Stimulated activated CD4-positive, alpha-beta T cell treated with anti-CD3 and anti-CD28 coated beads, Interleukin-4, amount 100 ng/mL, for 24 hours (primary cell): ENCODE data around the gene SCRN1.

Experiments used
- DNase-seq: peaks from one replicate; pipeline ENCODE4 v3.0.0-alpha.2; 2020

SCRN1 gene, protein sequence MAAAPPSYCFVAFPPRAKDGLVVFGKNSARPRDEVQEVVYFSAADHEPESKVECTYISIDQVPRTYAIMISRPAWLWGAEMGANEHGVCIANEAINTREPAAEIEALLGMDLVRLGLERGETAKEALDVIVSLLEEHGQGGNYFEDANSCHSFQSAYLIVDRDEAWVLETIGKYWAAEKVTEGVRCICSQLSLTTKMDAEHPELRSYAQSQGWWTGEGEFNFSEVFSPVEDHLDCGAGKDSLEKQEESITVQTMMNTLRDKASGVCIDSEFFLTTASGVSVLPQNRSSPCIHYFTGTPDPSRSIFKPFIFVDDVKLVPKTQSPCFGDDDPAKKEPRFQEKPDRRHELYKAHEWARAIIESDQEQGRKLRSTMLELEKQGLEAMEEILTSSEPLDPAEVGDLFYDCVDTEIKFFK

DNA sequence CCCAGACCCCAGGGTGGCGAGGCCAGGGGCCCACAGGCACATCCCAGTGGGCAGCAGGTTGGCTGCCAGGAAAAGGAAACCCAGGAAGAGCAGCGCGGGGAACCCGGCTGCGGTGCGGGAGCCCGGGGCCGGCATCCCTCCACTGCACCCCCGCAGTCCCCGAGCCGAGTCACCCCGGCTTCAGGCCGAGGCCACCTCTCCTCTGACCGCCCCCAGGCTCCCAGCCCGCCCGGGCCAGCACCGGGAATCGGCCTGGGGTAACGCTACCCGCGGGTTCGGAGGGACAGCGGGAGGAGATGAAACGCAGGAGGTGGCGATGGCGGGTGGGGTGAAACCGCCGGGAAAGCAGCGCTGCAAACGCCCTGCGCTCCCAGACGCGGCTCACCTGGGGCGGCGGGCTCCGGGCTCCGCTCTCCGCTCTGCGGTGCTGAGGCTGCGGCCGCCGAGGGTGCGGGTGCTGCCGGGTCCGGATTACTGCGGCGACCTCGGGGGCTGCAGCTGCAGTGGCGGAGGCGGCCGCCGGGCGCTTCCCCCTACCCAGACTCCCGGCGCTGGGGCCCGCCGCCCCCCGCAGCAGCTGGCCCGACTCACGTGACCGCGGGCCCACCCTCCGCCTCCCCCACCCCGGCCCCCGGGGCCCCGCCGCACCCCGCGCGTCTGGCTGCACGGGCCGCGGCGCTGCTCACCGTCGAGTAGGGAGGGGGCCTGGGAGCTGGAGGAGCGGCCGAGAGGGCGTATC, at the start of gene SCRN1:
Gene SCRN1, minus strand, starts transcription at position 545 of the 739 bp plus-strand sequence. CDS start 20,734 bp downstream, outside the sequence.
- peak; percentile 4 for DNase-seq

DNA sequence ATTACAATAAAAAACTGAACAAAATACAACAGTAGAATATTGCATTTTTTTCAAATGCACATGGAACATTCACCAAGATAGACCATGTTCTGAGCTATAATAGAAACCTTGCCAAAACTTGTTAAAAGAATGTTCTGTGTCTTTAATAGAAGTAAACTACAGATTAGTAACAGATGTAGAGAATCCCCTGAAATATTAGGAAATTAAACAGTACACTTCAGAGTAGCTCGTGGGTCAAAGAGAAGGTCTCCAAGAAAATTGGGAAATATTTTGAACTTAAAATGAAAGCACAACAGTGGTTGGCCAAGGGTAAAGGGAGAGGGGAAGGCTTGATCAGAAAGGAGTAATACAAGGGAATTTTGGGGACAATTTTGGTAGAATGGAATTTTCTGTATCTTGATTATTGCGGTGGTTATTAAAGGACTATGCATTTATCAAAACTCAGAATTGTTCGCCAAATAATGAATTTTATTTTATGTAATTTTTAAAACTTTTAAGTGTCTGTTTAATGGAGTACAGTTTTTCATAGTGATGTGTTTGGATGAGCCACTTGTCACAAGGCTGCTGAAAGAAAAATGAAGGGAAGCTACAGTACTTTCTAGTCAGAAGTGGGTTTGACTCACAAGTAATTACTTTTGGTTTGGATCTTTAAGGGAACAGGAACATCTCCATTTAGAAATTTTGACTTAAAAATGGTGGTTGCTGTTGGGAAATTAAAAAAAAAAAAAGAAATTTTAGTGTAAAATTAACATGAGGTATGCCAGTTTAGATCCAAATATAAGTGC, 48.8 kb upstream of the SCRN1 start:
- no peak for DNase-seq

DNA sequence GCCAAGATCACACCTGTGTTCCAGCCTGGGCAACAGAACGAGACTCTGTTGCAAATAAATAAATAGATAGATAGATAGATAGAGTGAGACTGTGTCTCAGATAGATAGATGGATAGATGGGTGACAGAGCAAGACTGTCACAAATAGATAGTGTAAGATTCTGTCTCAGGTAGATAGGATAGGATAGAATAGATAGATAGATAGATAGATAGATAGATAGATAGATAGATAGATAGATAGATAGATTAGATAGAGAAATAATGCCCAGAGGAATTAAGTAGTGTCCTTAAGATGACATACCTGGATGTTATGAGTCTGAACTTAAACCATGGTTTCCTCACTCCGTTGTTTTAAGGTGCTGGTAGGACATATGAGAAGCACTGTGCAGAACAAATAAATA, 46.6 kb upstream of the SCRN1 start:
- DNase-seq = no peak

DNA sequence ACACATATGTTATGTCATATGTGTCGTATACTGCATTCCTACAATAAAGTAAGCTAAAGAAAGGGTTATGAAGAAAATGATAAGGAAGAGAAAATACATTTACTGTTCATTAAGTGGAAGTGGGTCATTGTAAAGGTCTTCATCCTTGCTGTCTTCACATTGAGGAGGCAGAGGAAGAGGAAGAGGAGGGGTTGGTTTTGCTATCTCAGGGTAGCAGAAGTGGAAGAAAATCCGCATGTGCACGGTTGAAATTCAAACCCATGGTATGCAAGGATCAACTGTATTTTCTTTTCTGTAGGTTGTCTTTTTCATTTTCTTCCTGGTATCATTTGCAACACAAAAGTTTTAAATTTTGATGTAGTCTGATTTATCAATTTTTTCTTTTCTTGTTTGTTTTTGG, 44.9 kb upstream of the SCRN1 start:
- DNase-seq = no peak

DNA sequence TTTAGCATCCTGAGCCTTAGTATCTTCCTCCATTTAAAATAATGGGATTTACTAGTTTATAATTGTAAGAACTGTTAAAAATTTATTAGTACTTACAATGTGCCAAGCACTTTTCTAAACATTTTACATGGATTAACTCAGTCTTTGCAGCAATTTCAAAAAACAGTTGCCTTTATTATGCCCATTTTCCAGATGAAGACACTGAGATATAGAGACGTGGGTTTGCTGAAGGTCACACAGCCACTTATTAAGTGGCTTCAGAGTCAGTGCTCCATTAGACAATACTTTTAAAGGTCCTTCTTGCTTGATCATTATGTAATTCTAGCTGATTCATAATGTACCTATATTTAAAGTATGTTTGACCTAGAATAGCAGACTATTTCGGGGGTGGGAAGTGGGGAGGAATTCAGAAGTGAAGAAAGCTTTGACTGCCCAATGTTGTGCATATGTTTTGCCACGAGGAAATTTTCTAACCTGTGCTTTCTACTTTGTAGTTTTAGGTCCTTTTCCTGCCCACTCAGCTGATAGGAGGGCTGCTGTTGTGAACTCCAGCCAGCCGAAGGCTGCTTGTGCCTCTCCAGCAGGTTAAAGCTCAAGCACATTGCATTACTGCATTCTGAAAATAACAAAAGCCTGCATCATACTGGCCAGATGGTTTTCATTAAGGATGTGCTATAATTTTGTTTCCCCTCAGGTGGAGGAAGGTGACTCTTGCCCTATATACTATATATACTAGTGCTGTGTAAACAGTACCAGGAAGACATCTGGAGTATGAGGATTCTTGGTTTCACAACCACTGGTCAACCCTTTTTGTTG, 42.9 kb upstream of the SCRN1 start:
- no peak for DNase-seq

DNA sequence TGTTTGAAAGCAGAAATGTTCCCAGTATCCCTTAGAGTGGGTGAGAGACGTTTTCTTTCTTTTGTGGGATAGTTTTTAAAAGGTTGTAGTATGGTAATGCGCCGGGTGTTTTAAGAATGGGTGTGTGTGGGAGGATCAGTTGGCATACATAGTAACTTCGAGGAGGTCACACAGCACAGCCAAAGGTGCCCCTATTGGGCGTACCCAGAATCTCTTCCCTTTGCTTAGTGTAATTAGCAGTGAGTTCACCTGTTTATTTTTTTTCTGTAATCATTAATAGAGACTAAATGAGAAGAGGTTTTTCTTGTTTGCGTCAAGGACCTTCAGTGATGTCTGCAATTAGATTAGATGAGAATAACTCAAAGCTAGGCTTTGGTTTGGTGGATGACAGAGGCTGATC, 40.1 kb upstream of the SCRN1 start:
- peak; percentile 15 for DNase-seq

DNA sequence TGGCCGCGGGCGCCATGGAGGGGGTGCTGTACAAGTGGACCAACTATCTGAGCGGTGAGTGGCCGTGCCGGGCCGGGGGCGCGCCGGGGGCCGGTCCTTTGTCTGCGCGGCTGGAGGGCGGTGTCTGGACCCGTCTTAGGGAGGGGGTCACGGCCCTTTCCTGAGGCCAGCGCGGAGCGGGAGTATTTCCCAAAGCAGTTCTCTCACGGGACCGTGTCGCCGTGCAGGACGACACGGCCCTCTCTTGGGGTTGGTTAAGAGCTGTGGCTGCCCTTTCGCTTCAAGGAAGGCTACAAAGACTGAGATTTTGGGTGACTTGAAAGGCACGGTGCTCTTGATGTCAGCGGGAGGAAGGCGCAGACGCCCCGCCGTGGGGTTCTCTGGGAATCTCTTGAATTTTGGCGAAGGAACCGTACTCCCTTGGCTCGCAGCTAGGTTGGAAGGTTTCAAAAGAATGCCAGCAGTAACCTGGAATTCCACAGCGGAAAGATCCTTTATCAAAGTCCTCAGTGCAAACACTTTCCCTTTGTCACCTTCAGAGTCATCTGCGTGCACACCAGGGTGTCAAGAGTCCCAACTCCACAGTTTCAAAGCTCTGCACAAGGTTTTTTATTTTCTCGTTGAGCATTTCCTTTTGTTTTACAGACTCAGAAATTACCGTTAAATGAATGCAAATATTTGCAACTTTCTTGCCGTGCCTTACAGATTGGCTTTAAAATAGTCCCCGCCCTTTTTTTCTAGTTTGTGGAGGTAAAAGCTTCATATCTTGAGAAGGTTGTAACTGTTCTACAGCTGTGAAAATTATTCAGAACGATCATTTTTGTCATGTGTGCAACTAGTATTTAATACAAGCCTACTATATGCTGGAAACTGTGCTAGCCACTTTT, 39.4 kb upstream of the SCRN1 start:
- DNase-seq = peak; percentile 23

DNA sequence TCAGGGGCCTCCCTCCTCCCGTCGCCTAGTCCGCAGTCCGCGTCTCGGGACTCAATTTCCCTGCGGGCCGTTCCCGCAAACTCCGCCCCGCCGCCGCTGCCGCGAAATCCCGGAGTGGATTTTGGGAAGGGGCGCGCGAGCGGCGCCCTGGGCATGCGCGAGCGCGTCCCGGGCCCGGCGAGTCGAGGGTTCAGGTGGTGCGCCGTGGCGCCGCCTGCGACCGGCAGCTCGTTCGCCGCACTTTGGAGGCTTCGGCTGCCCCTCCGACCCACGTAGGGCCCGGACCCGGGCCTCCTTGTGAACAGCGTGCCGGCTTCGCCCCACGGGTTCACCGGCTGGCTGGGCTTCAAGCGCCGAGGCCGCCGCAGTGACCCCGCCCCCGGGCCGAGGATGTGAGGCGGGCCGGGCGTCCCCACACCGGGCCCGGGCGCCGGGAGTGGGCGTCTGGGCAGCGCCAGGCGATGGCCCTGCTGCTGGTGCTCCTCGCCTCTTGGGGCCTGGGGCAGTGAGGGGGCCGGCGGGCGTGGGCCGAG, 38.7 kb upstream of the SCRN1 start, which contains the start of gene PLEKHA8:
Gene PLEKHA8, plus strand, starts transcription at position 197 of the 533 bp plus-strand sequence. CDS start 351 bp downstream, outside the sequence.
- peak; percentile 88 for DNase-seq

DNA sequence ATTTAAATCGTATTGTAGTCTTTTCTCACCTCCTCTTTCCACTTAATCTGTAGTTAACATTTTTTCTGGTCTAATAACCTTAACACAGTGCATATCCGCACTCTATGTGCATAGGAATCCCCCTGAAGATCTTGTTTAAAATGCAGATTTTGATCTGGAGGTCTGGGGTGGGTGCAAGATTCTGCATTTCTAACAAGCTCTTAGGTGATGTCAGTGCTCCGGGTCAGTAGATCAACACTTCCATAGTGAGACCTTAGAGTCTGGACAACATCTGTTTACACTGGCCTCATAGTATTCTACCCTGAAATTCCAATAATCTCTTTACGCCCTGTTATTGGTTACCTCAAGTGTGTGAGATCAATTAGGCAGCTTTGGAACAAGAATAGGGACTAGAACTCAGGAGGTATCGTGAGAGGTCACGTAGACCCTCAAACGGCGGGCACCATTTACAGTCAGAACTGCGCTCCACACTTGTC, 38.2 kb upstream of the SCRN1 start:
- DNase-seq = no peak

DNA sequence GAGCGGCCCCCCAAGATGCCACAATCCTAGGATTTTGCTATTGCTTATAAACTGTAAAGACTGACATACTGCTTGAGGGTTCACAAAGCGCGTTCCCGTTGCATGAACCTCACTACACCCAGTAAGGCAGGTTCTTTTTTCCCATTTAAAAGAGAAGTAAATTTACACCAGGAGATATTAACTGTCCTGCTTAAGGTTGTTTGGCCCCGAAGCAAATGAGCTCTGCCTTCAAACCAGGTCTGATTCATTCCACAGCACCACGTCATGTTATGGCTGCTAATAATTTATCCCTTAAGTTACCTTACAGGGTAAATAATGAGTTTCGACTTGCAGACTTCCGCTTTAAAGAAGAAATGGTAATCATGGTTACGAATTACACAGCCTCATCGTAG, 37.5 kb upstream of the SCRN1 start:
- DNase-seq = peak; percentile 44

DNA sequence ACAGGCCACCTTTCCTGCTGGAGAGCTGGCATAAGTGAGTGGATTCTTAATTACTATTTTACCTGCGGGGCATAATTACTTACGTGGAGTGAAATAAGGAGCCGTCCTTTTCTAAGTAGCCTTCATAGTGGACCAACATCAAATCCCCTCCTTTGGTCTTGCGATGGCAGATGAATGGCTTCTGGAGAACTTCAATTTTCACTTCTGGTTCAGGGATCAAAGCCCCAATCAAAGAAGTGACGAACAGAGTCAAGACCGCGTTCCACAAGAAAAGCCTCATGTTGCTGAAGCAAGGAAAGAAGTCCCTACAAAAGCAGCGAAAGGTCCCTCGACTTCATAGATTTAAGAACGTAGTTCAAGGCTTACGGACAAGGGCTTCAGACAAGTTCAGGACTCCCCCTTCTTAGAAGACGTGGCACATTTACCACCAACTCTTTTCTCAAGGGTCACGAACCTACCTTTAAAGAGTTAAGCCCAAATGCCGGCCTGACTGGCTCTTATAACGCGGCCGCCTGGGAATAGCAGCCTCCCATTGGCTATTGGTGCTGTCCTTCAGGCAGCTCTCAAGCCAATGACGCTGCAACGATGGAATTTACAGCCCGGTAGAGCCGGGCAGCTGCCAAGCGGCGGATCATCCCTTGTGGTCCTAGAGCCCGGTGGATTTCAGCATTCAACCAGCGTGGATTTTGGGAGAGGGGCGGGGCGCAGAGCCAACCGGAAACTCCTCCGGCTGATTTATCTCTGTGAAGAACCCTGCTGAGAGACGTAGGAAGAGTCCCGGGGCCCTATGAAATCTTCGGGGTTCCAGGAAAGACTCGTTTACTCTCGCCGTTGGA, 36.8 kb upstream of the SCRN1 start, which contains the start of gene FKBP14:
Gene FKBP14, minus strand, starts transcription at position 474 of the 836 bp plus-strand sequence. Its CDS starts 194 bp downstream, at position 280.
- peak; percentile 95 for DNase-seq

DNA sequence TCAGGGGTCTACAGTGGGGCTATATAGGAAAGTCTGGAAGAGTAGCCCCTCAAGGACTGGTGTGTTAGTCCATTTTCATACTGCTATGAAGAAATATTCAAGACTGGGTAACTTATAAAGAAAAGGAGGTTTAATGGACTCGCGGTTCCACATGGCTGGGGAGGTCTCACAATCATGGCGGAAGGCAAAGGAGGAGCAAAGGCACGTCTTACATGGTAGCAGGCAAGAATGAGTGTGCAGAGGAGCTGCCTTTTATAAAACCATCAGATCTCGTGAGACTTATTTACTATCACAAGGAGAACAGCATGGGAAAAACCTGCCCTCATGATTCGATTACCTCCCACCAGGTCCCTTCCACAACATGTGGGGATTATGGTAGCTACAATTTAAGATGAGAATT, 33.9 kb upstream of the SCRN1 start:
- no peak for DNase-seq

DNA sequence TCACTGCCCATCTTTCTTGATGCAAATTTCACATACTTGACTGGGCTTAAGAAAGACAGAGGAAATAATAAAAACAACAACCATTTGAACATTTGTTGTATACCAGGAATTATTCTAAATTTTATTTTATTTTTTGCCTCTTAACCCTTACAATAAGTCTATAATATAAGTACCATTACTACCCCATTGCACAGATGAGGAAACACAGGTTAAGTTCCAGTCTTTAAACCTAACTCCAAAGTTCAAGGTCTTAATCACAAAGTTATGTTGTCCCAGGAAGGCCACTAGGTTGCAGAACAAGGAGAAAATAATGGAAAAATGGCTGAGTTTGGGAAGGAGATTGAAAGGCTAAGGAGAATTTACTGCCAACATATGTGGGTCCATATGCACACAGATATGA, 33.4 kb upstream of the SCRN1 start:
- DNase-seq = no peak

DNA sequence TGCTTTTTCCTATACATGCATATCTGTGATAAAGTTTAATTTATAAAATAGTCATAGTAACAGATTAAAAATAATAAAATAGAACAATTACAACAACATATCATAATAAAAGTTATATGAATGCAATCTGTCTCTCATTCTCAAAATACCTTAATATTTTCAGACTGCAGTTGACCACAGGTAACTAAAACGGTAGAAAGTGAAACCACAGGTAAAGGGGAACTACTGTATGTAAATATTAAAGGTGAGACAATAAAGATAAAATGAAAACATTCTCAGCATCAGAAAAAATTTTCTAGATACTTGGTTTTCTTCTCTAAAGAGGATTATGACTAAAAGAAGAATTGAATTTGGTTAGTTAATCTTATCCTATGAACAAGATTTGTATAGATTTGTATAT, 30.9 kb upstream of the SCRN1 start:
- DNase-seq = no peak

DNA sequence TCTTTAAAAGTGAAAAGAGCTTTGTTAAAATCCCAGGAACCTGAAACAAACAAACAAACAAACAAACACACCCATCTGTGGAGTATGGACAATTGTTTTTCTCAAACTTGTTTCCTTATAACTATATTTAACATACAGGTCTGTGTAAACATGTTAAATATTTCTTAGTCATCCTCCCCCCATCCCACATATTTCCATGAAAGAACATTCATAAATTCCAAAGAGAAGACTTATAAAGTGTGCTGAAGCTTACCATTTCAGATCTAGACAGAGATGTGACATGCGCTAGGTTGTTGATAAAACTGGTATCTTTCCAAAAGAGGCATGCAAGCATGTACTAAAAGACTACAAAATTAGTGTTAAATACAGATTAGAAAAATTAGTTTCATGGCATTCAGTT, 30.4 kb upstream of the SCRN1 start:
- no peak for DNase-seq

DNA sequence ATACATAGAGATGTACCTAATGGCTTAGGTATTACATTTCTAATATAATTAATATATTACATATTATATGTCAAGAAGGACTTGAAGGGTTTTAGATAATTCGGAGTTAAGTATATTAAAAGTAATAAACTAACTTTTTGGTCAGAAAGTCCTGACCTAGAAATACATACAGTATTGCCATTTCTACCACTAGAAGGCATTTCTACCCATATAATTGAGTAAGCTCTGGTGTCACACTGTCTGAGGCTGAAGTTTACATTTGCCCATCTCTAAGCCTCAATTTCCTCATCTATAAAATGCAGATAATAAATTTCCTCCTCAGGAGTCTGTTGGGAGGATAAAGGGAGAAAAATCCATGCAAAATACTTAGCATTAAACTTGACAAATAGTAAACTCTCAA, 29.8 kb upstream of the SCRN1 start:
- no peak for DNase-seq

DNA sequence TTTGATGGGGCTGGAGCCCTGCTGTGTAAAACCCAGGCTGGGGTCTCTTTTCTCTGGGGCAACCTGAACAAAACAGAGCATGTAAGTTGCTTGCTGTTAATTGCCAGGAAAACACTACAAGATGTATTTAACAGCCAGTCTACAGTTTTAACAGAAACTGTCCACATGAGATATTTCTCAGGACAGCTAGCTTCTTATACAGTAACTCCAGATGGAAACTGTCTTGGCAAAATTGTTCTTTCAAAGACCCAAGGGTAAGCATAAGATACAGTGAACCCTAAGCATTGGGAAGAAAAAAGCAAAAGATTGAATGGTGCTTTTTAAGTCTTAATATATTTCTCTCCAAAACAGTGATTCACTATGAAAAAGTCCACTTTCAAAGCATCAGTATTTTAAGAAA, 28.9 kb upstream of the SCRN1 start:
- DNase-seq = no peak

DNA sequence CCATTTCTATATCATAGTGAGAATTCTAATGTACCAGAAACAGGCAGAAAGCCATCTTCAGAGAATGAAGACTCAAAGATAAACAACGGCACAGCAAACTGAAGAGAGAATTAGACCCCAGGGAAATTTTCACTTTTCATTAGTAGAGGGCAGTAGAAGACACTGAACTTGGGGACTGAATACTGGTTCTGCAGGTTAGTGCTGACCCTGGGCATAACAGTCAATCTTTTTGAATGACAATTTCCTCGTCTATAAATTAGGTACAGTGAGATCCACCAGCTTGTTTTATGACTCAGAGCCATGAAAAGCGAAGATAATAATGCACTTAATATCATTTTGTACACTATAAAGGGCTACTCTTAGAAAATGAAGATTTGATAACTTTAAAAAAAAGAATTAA, 23.2 kb upstream of the SCRN1 start:
- no peak for DNase-seq

DNA sequence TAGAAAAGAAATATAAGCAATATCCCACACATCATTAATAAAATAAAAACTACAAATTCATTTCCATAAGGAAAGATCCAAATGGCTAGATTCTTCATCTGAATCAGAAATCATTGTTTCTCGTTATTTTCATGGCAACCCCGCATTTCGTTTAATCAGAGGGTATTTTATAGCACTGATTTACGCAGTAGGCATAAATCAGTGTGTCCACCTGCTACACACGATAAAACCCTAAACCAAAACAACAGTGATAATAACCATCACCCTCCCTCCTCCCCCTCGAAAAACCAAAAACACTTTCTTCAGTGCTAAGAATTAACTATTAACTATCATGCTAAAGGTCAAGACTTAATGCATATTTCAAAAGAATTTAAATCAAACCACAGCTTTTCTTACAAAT, 20.4 kb upstream of the SCRN1 start:
- DNase-seq = no peak

DNA sequence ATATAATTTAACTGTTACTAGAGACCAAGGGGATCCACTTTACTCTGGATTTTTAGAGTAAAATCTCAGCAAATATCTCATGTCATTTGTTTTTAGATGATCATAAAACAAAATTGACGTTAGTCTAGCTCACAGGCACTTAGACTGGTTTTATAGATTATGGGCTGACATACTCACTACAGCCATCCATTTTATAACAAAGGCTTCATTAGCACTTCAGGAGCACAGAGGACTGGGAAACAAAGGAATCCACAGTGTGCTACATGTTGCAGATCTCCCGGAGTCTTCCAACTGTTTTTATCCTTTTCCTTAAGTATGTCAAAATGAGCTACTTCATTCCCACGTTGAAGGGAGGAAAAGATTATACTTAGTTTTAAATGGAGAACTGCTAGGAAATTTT, 15.9 kb upstream of the SCRN1 start:
- DNase-seq = no peak
